ENCODE results near the gene MACROD2. TPM values are rescaled to one million over a fixed set of nuclear protein-coding genes. Genes with fewer than 3 reads are reported as not detected.

MACROD2 gene
- polyA plus RNA-seq, 1 donor from 2014 or later = 23.2 TPM

GRCh38 chr20:15154070-15154469, 1158.8 kb downstream of the MACROD2 start:
- Histone ChIP-seq H3K9ac (ENCODE audit: low read length) (no peak overlapping the region), H2AFZ (ENCODE audit: low read depth, low read length) (no peak overlapping the region), H3K4me3 (ENCODE audit: low read length) (no peak overlapping the region), H3K79me2 (replicated peaks; ENCODE audit: insufficient read depth, low read length) (no peaks in the 10 kb centered on the region), H3K27ac (ENCODE audit: low read length) (no peak overlapping the region), H3K36me3 (ENCODE audit: insufficient read depth, low read length) (no peaks in the 10 kb centered on the region), H3F3A (ENCODE audit: insufficient read depth, low read length, poor library complexity, severe bottlenecking) (no peaks in the 10 kb centered on the region), H3K9me3 (ENCODE audit: low read length) (no peaks in the 10 kb centered on the region), H3K27me3 (ENCODE audit: insufficient read depth, low read depth, low read length) (no peaks in the 10 kb centered on the region), H3K4me2 (ENCODE audit: low read length) (no peak overlapping the region), H3K9me2 (ENCODE audit: insufficient read depth, low read length) (no peaks in the 10 kb centered on the region), H4K20me1 (ENCODE audit: insufficient read depth) (no peaks in the 10 kb centered on the region)
- no peak for TF ChIP-seq SMC3 (conservative IDR thresholded peaks at IDR 0.05; ENCODE audit: poor library complexity)
- TF ChIP-seq EP300 (conservative IDR thresholded peaks at IDR 0.05; ENCODE audit: poor library complexity, severe bottlenecking) = no peak
- no peak for TF ChIP-seq EZH2 (IDR thresholded peaks at IDR 0.05; ENCODE audit: borderline replicate concordance, insufficient read depth, low read length, poor library complexity, severe bottlenecking)
- TF ChIP-seq, protein P1, sequence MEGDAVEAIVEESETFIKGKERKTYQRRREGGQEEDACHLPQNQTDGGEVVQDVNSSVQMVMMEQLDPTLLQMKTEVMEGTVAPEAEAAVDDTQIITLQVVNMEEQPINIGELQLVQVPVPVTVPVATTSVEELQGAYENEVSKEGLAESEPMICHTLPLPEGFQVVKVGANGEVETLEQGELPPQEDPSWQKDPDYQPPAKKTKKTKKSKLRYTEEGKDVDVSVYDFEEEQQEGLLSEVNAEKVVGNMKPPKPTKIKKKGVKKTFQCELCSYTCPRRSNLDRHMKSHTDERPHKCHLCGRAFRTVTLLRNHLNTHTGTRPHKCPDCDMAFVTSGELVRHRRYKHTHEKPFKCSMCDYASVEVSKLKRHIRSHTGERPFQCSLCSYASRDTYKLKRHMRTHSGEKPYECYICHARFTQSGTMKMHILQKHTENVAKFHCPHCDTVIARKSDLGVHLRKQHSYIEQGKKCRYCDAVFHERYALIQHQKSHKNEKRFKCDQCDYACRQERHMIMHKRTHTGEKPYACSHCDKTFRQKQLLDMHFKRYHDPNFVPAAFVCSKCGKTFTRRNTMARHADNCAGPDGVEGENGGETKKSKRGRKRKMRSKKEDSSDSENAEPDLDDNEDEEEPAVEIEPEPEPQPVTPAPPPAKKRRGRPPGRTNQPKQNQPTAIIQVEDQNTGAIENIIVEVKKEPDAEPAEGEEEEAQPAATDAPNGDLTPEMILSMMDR (IDR thresholded peaks at IDR 0.05; ENCODE audit: poor library complexity, severe bottlenecking) = no peak
- no peak for TF ChIP-seq TAF1 (IDR thresholded peaks at IDR 0.05; ENCODE audit: low read depth)
- no peak for TF ChIP-seq REST (IDR thresholded peaks at IDR 0.05; ENCODE audit: borderline replicate concordance)
- TF ChIP-seq MXI1 (conservative IDR thresholded peaks at IDR 0.05; ENCODE audit: poor library complexity, severe bottlenecking) = no peak
- no peak for TF ChIP-seq POLR2AphosphoS5 (IDR thresholded peaks at IDR 0.05)
- no peak for TF ChIP-seq RAD21 (conservative IDR thresholded peaks at IDR 0.05)

- no peaks in the 10 kb centered on the region for H4K20me1 ChIP-seq (ENCODE audit: insufficient read depth)
- no peak overlapping the region for H3K27ac ChIP-seq (ENCODE audit: low read length)
- no peak overlapping the region for H3K4me2 ChIP-seq (ENCODE audit: low read length)
- H3F3A ChIP-seq (ENCODE audit: insufficient read depth, low read length, poor library complexity, severe bottlenecking) = no peaks in the 10 kb centered on the region
- no peaks in the 10 kb centered on the region for H3K36me3 ChIP-seq (ENCODE audit: insufficient read depth, low read length)
- no peaks in the 10 kb centered on the region for H3K27me3 ChIP-seq (ENCODE audit: insufficient read depth, low read depth, low read length)
- no peaks in the 10 kb centered on the region for H3K79me2 ChIP-seq (replicated peaks; ENCODE audit: insufficient read depth, low read length)
- no peak overlapping the region for H3K4me3 ChIP-seq (ENCODE audit: low read length)
- TF ChIP-seq MXI1 (conservative IDR thresholded peaks at IDR 0.05; ENCODE audit: poor library complexity, severe bottlenecking) (no peak), SMC3 (conservative IDR thresholded peaks at IDR 0.05; ENCODE audit: poor library complexity) (no peak)
- no peak overlapping the region for H2AFZ ChIP-seq (ENCODE audit: low read depth, low read length)
- H3K9ac ChIP-seq (ENCODE audit: low read length) = no peak overlapping the region
- H3K9me2 ChIP-seq (ENCODE audit: insufficient read depth, low read length) = no peaks in the 10 kb centered on the region
- H3K9me3 ChIP-seq (ENCODE audit: low read length) = no peaks in the 10 kb centered on the region
Observed at GRCh38 chr20:15155848-15156401, 1160.6 kb downstream of the MACROD2 start.
